ENCODE results near the gene MRPL41.
"Not testable (repeated sequence)": the region's sequence is repeated elsewhere in the genome, so short reads cannot be mapped to it uniquely, and the experiment has no call there.

DNA sequence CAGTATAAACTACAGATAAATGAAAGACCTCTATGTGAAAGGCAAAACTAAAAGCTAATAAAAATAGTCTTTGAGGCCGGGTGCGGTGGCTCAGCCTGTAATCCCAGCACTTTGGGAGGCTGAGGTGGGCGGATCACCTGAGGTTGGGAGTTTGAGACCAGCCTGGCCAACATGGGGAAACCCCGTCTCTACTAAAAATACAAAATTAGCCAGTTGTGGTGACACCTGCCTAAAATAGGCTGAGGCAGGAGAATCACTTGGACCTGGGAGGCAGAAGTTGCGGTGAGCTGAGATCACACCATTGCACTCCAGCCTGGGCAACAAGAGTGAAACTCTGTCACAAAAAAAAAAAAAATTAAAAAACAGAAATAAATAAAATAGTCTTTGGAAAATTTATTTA is 38.5 kb upstream of the MRPL41 start:
- not testable (repeated sequence) for TF ChIP-seq TP53 (CRISPR knock-in tag; IDR thresholded peaks at IDR 0.05); EP300 (IDR thresholded peaks at IDR 0.05); HDAC2 (IDR thresholded peaks at IDR 0.05); CEBPB (IDR thresholded peaks at IDR 0.05); CHD2 (IDR thresholded peaks at IDR 0.05; ENCODE audit: low read length, partially characterized antibody); RNF2 (IDR thresholded peaks at IDR 0.05; ENCODE audit: borderline replicate concordance, low read depth); POLR2A (IDR thresholded peaks at IDR 0.05; ENCODE audit: low read length); JUN (IDR thresholded peaks at IDR 0.05); SMC3 (IDR thresholded peaks at IDR 0.05); BHLHE40 (IDR thresholded peaks at IDR 0.05; ENCODE audit: low read depth, low read length); RFX5 (IDR thresholded peaks at IDR 0.05)
- TF ChIP-seq, protein P1, sequence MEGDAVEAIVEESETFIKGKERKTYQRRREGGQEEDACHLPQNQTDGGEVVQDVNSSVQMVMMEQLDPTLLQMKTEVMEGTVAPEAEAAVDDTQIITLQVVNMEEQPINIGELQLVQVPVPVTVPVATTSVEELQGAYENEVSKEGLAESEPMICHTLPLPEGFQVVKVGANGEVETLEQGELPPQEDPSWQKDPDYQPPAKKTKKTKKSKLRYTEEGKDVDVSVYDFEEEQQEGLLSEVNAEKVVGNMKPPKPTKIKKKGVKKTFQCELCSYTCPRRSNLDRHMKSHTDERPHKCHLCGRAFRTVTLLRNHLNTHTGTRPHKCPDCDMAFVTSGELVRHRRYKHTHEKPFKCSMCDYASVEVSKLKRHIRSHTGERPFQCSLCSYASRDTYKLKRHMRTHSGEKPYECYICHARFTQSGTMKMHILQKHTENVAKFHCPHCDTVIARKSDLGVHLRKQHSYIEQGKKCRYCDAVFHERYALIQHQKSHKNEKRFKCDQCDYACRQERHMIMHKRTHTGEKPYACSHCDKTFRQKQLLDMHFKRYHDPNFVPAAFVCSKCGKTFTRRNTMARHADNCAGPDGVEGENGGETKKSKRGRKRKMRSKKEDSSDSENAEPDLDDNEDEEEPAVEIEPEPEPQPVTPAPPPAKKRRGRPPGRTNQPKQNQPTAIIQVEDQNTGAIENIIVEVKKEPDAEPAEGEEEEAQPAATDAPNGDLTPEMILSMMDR (IDR thresholded peaks at IDR 0.05), result not testable (repeated sequence)
- TF ChIP-seq, protein P2, sequence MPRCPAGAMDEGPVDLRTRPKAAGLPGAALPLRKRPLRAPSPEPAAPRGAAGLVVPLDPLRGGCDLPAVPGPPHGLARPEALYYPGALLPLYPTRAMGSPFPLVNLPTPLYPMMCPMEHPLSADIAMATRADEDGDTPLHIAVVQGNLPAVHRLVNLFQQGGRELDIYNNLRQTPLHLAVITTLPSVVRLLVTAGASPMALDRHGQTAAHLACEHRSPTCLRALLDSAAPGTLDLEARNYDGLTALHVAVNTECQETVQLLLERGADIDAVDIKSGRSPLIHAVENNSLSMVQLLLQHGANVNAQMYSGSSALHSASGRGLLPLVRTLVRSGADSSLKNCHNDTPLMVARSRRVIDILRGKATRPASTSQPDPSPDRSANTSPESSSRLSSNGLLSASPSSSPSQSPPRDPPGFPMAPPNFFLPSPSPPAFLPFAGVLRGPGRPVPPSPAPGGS (IDR thresholded peaks at IDR 0.05), result not testable (repeated sequence)
- TF ChIP-seq, protein P3, sequence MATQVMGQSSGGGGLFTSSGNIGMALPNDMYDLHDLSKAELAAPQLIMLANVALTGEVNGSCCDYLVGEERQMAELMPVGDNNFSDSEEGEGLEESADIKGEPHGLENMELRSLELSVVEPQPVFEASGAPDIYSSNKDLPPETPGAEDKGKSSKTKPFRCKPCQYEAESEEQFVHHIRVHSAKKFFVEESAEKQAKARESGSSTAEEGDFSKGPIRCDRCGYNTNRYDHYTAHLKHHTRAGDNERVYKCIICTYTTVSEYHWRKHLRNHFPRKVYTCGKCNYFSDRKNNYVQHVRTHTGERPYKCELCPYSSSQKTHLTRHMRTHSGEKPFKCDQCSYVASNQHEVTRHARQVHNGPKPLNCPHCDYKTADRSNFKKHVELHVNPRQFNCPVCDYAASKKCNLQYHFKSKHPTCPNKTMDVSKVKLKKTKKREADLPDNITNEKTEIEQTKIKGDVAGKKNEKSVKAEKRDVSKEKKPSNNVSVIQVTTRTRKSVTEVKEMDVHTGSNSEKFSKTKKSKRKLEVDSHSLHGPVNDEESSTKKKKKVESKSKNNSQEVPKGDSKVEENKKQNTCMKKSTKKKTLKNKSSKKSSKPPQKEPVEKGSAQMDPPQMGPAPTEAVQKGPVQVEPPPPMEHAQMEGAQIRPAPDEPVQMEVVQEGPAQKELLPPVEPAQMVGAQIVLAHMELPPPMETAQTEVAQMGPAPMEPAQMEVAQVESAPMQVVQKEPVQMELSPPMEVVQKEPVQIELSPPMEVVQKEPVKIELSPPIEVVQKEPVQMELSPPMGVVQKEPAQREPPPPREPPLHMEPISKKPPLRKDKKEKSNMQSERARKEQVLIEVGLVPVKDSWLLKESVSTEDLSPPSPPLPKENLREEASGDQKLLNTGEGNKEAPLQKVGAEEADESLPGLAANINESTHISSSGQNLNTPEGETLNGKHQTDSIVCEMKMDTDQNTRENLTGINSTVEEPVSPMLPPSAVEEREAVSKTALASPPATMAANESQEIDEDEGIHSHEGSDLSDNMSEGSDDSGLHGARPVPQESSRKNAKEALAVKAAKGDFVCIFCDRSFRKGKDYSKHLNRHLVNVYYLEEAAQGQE (IDR thresholded peaks at IDR 0.05), result not testable (repeated sequence)
